Measurements from ENCODE around the gene SLC44A3.

Gene SLC44A3

GRCh38 chr1:94803517-94804441, 16.4 kb upstream of the SLC44A3 start:
- Histone ChIP-seq H3K4me2 (ENCODE audit: low read depth, low read length) (no peak overlapping the region), H3K4me1 (ENCODE audit: low read length) (no peaks in the 10 kb centered on the region), H4K20me1 (ENCODE audit: insufficient read depth, low read length) (no peaks in the 10 kb centered on the region), H3K9me2 (replicated peaks; ENCODE audit: insufficient read depth, low read length) (no peaks in the 10 kb centered on the region), H3K4me3 (ENCODE audit: low read length) (no peak overlapping the region), H3F3A (ENCODE audit: insufficient read depth, low read length) (no peaks in the 10 kb centered on the region), H3K27me3 (replicated peaks; ENCODE audit: insufficient read depth, low read length) (no peaks in the 10 kb centered on the region), H2AFZ (ENCODE audit: low read length) (no peak overlapping the region), H3K9ac (ENCODE audit: low read length) (no peak overlapping the region), H3K79me2 (ENCODE audit: low read length) (no peaks in the 10 kb centered on the region), H3K36me3 (replicated peaks; ENCODE audit: insufficient read depth, low read length) (no peaks in the 10 kb centered on the region), H3K27ac (ENCODE audit: low read length) (no peak overlapping the region), H3K9me3 (replicated peaks; ENCODE audit: insufficient read depth, low read length) (no peaks in the 10 kb centered on the region)
- no peak for DNase-seq
- no peak for TF ChIP-seq EZH2 (optimal IDR thresholded peaks at IDR 0.05; ENCODE audit: low read depth, low read length)
- TF ChIP-seq EZH2phosphoT487 (IDR thresholded peaks at IDR 0.05; ENCODE audit: low read length), result no peak
- no peak for TF ChIP-seq CTCF (IDR thresholded peaks at IDR 0.05; ENCODE audit: low read length)

- no peaks in the 10 kb centered on the region for H3K4me1 ChIP-seq (ENCODE audit: low read length)
- no peak overlapping the region for H3K9ac ChIP-seq (ENCODE audit: low read length)
- H3K9me3 ChIP-seq (replicated peaks; ENCODE audit: insufficient read depth, low read length), result no peaks in the 10 kb centered on the region
- H3K36me3 ChIP-seq (replicated peaks; ENCODE audit: insufficient read depth, low read length), result no peaks in the 10 kb centered on the region
- no peak overlapping the region for H3K27ac ChIP-seq (ENCODE audit: low read length)
- no peak overlapping the region for H3K4me3 ChIP-seq (ENCODE audit: low read length)
- H3K4me2 ChIP-seq (ENCODE audit: low read depth, low read length), result no peak overlapping the region
- no peak overlapping the region for H2AFZ ChIP-seq (ENCODE audit: low read length)
- DNase-seq, result no peak
- H3K79me2 ChIP-seq (ENCODE audit: low read length), result no peaks in the 10 kb centered on the region
- H3K9me2 ChIP-seq (replicated peaks; ENCODE audit: insufficient read depth, low read length), result no peaks in the 10 kb centered on the region
- H3K27me3 ChIP-seq (replicated peaks; ENCODE audit: insufficient read depth, low read length), result no peaks in the 10 kb centered on the region
- TF ChIP-seq EZH2 (optimal IDR thresholded peaks at IDR 0.05; ENCODE audit: low read depth, low read length) (no peak), CTCF (IDR thresholded peaks at IDR 0.05; ENCODE audit: low read length) (no peak), EZH2phosphoT487 (IDR thresholded peaks at IDR 0.05; ENCODE audit: low read length) (no peak)
- no peaks in the 10 kb centered on the region for H3F3A ChIP-seq (ENCODE audit: insufficient read depth, low read length)
- no peaks in the 10 kb centered on the region for H4K20me1 ChIP-seq (ENCODE audit: insufficient read depth, low read length)
Measured at GRCh38 chr1:94804442-94804837, 15.7 kb upstream of the SLC44A3 start.

GRCh38 chr1:94805912-94806311, 14.2 kb upstream of the SLC44A3 start:
- Histone ChIP-seq H3F3A (ENCODE audit: insufficient read depth, low read length) (no peaks in the 10 kb centered on the region), H3K27ac (ENCODE audit: low read length) (no peak overlapping the region), H3K4me2 (ENCODE audit: low read depth, low read length) (no peak overlapping the region), H3K4me3 (ENCODE audit: low read length) (no peak overlapping the region), H3K79me2 (ENCODE audit: low read length) (no peaks in the 10 kb centered on the region), H3K4me1 (ENCODE audit: low read length) (no peaks in the 10 kb centered on the region), H3K36me3 (replicated peaks; ENCODE audit: insufficient read depth, low read length) (no peaks in the 10 kb centered on the region), H3K27me3 (replicated peaks; ENCODE audit: insufficient read depth, low read length) (no peaks in the 10 kb centered on the region), H4K20me1 (ENCODE audit: insufficient read depth, low read length) (no peaks in the 10 kb centered on the region), H3K9me3 (replicated peaks; ENCODE audit: insufficient read depth, low read length) (no peaks in the 10 kb centered on the region), H3K9me2 (replicated peaks; ENCODE audit: insufficient read depth, low read length) (no peaks in the 10 kb centered on the region), H3K9ac (ENCODE audit: low read length) (no peak overlapping the region), H2AFZ (ENCODE audit: low read length) (no peak overlapping the region)
- TF ChIP-seq CTCF (IDR thresholded peaks at IDR 0.05; ENCODE audit: low read length), result peak; percentile 60
- TF ChIP-seq EZH2 (optimal IDR thresholded peaks at IDR 0.05; ENCODE audit: low read depth, low read length), result no peak
- DNase-seq, result peak; percentile 12
